SK-N-SH (cell line): ENCODE results near the gene TMEM131. TPM values are rescaled to one million over a fixed set of nuclear protein-coding genes. Genes with fewer than 3 reads are reported as not detected.
"Not testable (repeated sequence)": the region's sequence is repeated elsewhere in the genome, so short reads cannot be mapped to it uniquely, and the experiment has no call there.

Source experiments
- CTCF ChIA-PET: fragments of 300-600, 350-600 bp; formaldehyde crosslinking; extraction: SDS; loops from one replicate; lab custom pipeline; 2021; lab: Yijun Ruan, JAX
- POLR2A ChIA-PET: fragments of 350-600 bp; sonication (Branson Sonifier 250); formaldehyde crosslinking; extraction: SDS; loops from one replicate; lab custom pipeline; 2020; ENCODE audit warnings: antibody characterized with exemption, inconsistent platforms; lab: Yijun Ruan, JAX
- DNase-seq: peaks from one replicate; pipeline ENCODE4 v3.0.0; 2012
- H2AFZ ChIP-seq: fragments of 200-600 bp; sonication (generic); 2 replicates; pipeline ENCODE4 v1.8.1; 2016; ENCODE audit warnings: antibody characterized with exemption, mild to moderate bottlenecking, low read depth
- H3F3A ChIP-seq: fragments of 200-600 bp; sonication (generic); replicated peaks from 2 replicates; pipeline ENCODE3; 2016; ENCODE audit warnings: antibody characterized with exemption, mild to moderate bottlenecking; ENCODE audit not compliant: insufficient read depth
- H3K27ac ChIP-seq, 2 experiments: fragments of 200-500 bp in 1 of 2; fragments of 200-600 bp in 1 of 2; sonication (Bioruptor generic) in 1 of 2; sonication (generic), shearing (Covaris generic) in 1 of 2; 2 replicates each; pipeline versions ENCODE4 v1.5.1 to v1.6.1; 2014 to 2016; ENCODE audit warnings: low read depth in 2 of 2, inconsistent platforms in 1 of 2, low read length in 1 of 2, mild to moderate bottlenecking in 1 of 2, mixed read lengths in 1 of 2
- H3K27me3 ChIP-seq: fragments of 200-600 bp; sonication (generic), shearing (Covaris generic); 2 replicates; pipeline ENCODE4 v1.6.1; 2016; ENCODE audit warnings: mixed run types; ENCODE audit not compliant: insufficient read depth
- H3K36me3 ChIP-seq, 2 experiments: fragments of 200-500 bp in 1 of 2; fragments of 200-600 bp in 1 of 2; sonication (Bioruptor generic) in 1 of 2; sonication (generic) in 1 of 2; replicated peaks in 1 of 2; 2 replicates each; pipeline versions ENCODE3 to v1.5.1; 2014 to 2016; ENCODE audit warnings: low read length in 1 of 2, mild to moderate bottlenecking in 1 of 2; ENCODE audit not compliant: insufficient read depth in 2 of 2, control insufficient read depth in 1 of 2
- H3K4me1 ChIP-seq, 2 experiments: fragments of 200-500 bp in 1 of 2; fragments of 200-600 bp in 1 of 2; sonication (Bioruptor generic) in 1 of 2; sonication (generic), shearing (Covaris generic) in 1 of 2; 2 replicates each; pipeline versions ENCODE4 v1.5.1 to v1.6.1; 2014 to 2016; ENCODE audit warnings: low read depth in 1 of 2, low read length in 1 of 2, mixed run types in 1 of 2; ENCODE audit not compliant: insufficient read depth in 2 of 2, control insufficient read depth in 1 of 2
- H3K4me2 ChIP-seq: fragments of 200-600 bp; sonication (generic), shearing (Covaris generic); 2 replicates; pipeline ENCODE4 v1.6.1; 2017; ENCODE audit warnings: mixed run types
- H3K4me3 ChIP-seq, 2 experiments: fragments of 200-500 bp in 1 of 2; fragments of 200-600 bp in 1 of 2; sonication (Bioruptor generic) in 1 of 2; sonication (generic), shearing (Covaris generic) in 1 of 2; 2 replicates each; pipeline versions ENCODE4 v1.5.1 to v1.8.1; 2014 to 2016; ENCODE audit warnings: low read depth in 2 of 2, inconsistent platforms in 1 of 2, low read length in 1 of 2, mild to moderate bottlenecking in 1 of 2, mixed read lengths in 1 of 2, moderate library complexity in 1 of 2
- H3K79me2 ChIP-seq: fragments of 200-600 bp; sonication (generic); 2 replicates; pipeline ENCODE4 v1.8.1; 2017; ENCODE audit warnings: mild to moderate bottlenecking; ENCODE audit not compliant: insufficient read depth
- H3K9ac ChIP-seq: fragments of 200-600 bp; sonication (generic); 2 replicates; pipeline ENCODE4 v1.6.1; 2017; ENCODE audit warnings: mixed run types
- H3K9me2 ChIP-seq: fragments of 200-600 bp; sonication (generic); 2 replicates; pipeline ENCODE4 v1.6.1; 2017; ENCODE audit warnings: mixed run types
- H3K9me3 ChIP-seq: fragments of 200-600 bp; sonication (generic); 2 replicates; pipeline ENCODE4 v1.6.1; 2017; ENCODE audit warnings: mixed run types, mild to moderate bottlenecking, moderate library complexity
- H4K20me1 ChIP-seq: fragments of 200-600 bp; sonication (generic); 2 replicates; pipeline ENCODE4 v1.6.1; 2017; ENCODE audit warnings: mild to moderate bottlenecking, mixed run types; ENCODE audit not compliant: insufficient read depth
- CTCF ChIP-seq: fragments of 200-600 bp; sonication (generic); IDR thresholded peaks from 2 replicates; pipeline ENCODE4 v1.6.1; 2017; ENCODE audit warnings: antibody characterized with exemption, mild to moderate bottlenecking, moderate library complexity
- NRF1 ChIP-seq: IDR thresholded peaks from 2 replicates; pipeline ENCODE4 v1.6.1; 2012; ENCODE audit warnings: low read depth, mild to moderate bottlenecking, low read length
- RCOR1 ChIP-seq: fragments of 150-350 bp; IDR thresholded peaks from 2 replicates; pipeline ENCODE4 v1.6.1; 2017; ENCODE audit warnings: antibody characterized with exemption, low read length
- RXRA ChIP-seq: IDR thresholded peaks from 2 replicates; pipeline ENCODE4 v1.4.0; 2012; ENCODE audit warnings: low read depth, mild to moderate bottlenecking, borderline replicate concordance
- TAF1 ChIP-seq: IDR thresholded peaks from 2 replicates; pipeline ENCODE4 v1.6.1; 2012; ENCODE audit warnings: low read depth, mild to moderate bottlenecking, low read length, moderate library complexity, borderline replicate concordance
- whole genome bisulfite sequencing: methylation state at CpG from one replicate; pipeline ENCODE4 v1.1.6; 2017; ENCODE audit warnings: low lambda C conversion rate; 5-methylcytosine and 5-hydroxymethylcytosine counted together
- polyA plus RNA-seq, 3 experiments: library from polyadenylated mRNA; depleted of rRNA; stranded (reverse); fragments of >200 nt; gene quantifications; 2 replicates each; pipeline ENCODE4 v1.2.3, GENCODE V29; 2012
- TF ChIP-seq, protein P1 (sequence below): IDR thresholded peaks from 2 replicates; pipeline ENCODE4; 2012
- TF ChIP-seq, protein P2 (sequence below): IDR thresholded peaks from 2 replicates; pipeline ENCODE4 v1.4.0; 2012; ENCODE audit warnings: low read depth, borderline replicate concordance

Gene TMEM131
- polyA plus RNA-seq, 1 of the 3 experiments (the other 2 are of a cell fraction): 9.1 TPM

- TF ChIP-seq CTCF: no peak
- TF ChIP-seq, protein P1, sequence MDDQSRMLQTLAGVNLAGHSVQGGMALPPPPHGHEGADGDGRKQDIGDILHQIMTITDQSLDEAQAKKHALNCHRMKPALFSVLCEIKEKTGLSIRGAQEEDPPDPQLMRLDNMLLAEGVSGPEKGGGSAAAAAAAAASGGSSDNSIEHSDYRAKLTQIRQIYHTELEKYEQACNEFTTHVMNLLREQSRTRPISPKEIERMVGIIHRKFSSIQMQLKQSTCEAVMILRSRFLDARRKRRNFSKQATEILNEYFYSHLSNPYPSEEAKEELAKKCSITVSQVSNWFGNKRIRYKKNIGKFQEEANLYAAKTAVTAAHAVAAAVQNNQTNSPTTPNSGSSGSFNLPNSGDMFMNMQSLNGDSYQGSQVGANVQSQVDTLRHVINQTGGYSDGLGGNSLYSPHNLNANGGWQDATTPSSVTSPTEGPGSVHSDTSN: peak; percentile 44
- TF ChIP-seq TAF1: peak; percentile 92
- no peak for TF ChIP-seq RCOR1
- TF ChIP-seq, protein P2, sequence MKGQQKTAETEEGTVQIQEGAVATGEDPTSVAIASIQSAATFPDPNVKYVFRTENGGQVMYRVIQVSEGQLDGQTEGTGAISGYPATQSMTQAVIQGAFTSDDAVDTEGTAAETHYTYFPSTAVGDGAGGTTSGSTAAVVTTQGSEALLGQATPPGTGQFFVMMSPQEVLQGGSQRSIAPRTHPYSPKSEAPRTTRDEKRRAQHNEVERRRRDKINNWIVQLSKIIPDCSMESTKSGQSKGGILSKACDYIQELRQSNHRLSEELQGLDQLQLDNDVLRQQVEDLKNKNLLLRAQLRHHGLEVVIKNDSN: peak; percentile 98
Observed at GRCh38 chr2:97995734-97996624, at the start of gene TMEM131 (continued).

- H3K27me3 ChIP-seq, H4K20me1 ChIP-seq, H3K4me1 ChIP-seq, H3K9me3 ChIP-seq, H3K9ac ChIP-seq, H3K79me2 ChIP-seq, H3K9me2 ChIP-seq, CTCF ChIA-PET, H3F3A ChIP-seq, POLR2A ChIA-PET, H3K4me3 ChIP-seq, H3K4me2 ChIP-seq, H3K36me3 ChIP-seq, H3K27ac ChIP-seq, DNase-seq, H2AFZ ChIP-seq: not testable (repeated sequence)
- 50% methylated on average over 2 of the region's 2 CpGs for WGBS
Observed at GRCh38 chr2:98044730-98045129, 49.0 kb upstream of the TMEM131 start.

GRCh38 chr2:98043101-98043500 lies 47.4 kb upstream of the TMEM131 start:
- DNase-seq: no peak
- TF ChIP-seq RXRA (no peak), NRF1 (no peak)
- ChIA-PET POLR2A (no interaction called here), CTCF (no interaction called here)
- no peaks in the 10 kb centered on the region for H3F3A ChIP-seq
- no peaks in the 10 kb centered on the region for H3K9me2 ChIP-seq
- no peak overlapping the region for H3K4me3 ChIP-seq
- H3K27ac ChIP-seq: no peak overlapping the region
- no peak overlapping the region for H2AFZ ChIP-seq
- no peaks in the 10 kb centered on the region for H3K79me2 ChIP-seq
- no peaks in the 10 kb centered on the region for H4K20me1 ChIP-seq
- WGBS: 13% methylated on average over 1 of the region's 1 CpG
- no peak overlapping the region for H3K9ac ChIP-seq
- no peaks in the 10 kb centered on the region for H3K36me3 ChIP-seq
- no peaks in the 10 kb centered on the region for H3K27me3 ChIP-seq
- H3K9me3 ChIP-seq: no peaks in the 10 kb centered on the region
- H3K4me2 ChIP-seq: no peak overlapping the region
- no peaks in the 10 kb centered on the region for H3K4me1 ChIP-seq
